HepG2 (cell line): Measurements from ENCODE around the gene USH2A.

ENCODE experiments used
- CTCF ChIP-seq: sonication (generic); formaldehyde crosslinking; IDR thresholded peaks from 2 replicates; pipeline ENCODE4 v1.5.0; 2020; ENCODE audit warnings: mild to moderate bottlenecking, missing genetic modification reagents, moderate library complexity
- EHMT2 ChIP-seq: fragments of 200-600 bp; sonication (generic); IDR thresholded peaks from 2 replicates; pipeline ENCODE4 v1.7.0; 2017; ENCODE audit warnings: antibody characterized with exemption, low read depth, low read length, borderline replicate concordance
- HNRNPK ChIP-seq: fragments of 200-400 bp; formaldehyde crosslinking; IDR thresholded peaks from 2 replicates; pipeline ENCODE4 v1.6.1; 2018; ENCODE audit warnings: low read length, low read depth, moderate library complexity, mild to moderate bottlenecking; ENCODE audit not compliant: poor library complexity, severe bottlenecking
- MEF2D ChIP-seq: sonication (generic); formaldehyde crosslinking; IDR thresholded peaks from 2 replicates; pipeline ENCODE4 v1.5.1; 2020; ENCODE audit warnings: mild to moderate bottlenecking, missing genetic modification reagents
- MYPOP ChIP-seq: sonication (generic); formaldehyde crosslinking; IDR thresholded peaks from 2 replicates; pipeline ENCODE4 v1.8.1; 2023; ENCODE audit warnings: mild to moderate bottlenecking, moderate library complexity, missing genetic modification reagents
- NONO ChIP-seq, 2 experiments: fragments of 450-650 bp in 1 of 2; sonication (generic) in 1 of 2; formaldehyde crosslinking in 1 of 2; IDR thresholded peaks in 1 of 2; conservative IDR thresholded peaks in 1 of 2; 2 replicates each; pipeline versions ENCODE4 v1.6.1 to v1.8.0; 2017 to 2022; ENCODE audit warnings: mild to moderate bottlenecking in 1 of 2, missing genetic modification reagents in 1 of 2, moderate library complexity in 1 of 2
- POLR2AphosphoS5 ChIP-seq: IDR thresholded peaks from 2 replicates; pipeline ENCODE4 v1.6.1; 2012; ENCODE audit warnings: low read depth, low read length
- TBP ChIP-seq: sonication (generic); formaldehyde crosslinking; IDR thresholded peaks from 2 replicates; pipeline ENCODE4 v1.5.0; 2020; ENCODE audit warnings: missing genetic modification reagents
- ZFP62 ChIP-seq: sonication (generic); formaldehyde crosslinking; IDR thresholded peaks from 2 replicates; pipeline ENCODE4 v1.4.0; 2020; ENCODE audit warnings: missing genetic modification reagents
- ZNF251 ChIP-seq: sonication (generic); formaldehyde crosslinking; IDR thresholded peaks from 2 replicates; pipeline ENCODE4 v1.9.0; 2021; ENCODE audit warnings: mild to moderate bottlenecking, missing genetic modification reagents
- ZNF34 ChIP-seq: sonication (generic); formaldehyde crosslinking; IDR thresholded peaks from 2 replicates; pipeline ENCODE4 v1.4.0; 2020; ENCODE audit warnings: mild to moderate bottlenecking, missing genetic modification reagents, borderline replicate concordance
- ZNF777 ChIP-seq: sonication (generic); formaldehyde crosslinking; IDR thresholded peaks from 2 replicates; pipeline ENCODE4 v1.4.0; 2020; ENCODE audit warnings: missing genetic modification reagents
- TF ChIP-seq, protein P1 (sequence below): sonication (generic); formaldehyde crosslinking; IDR thresholded peaks from 2 replicates; pipeline ENCODE4 v1.5.0; 2020; ENCODE audit warnings: mild to moderate bottlenecking, missing genetic modification reagents

GRCh38 chr1:216246577-216247203 is 176.6 kb downstream of the USH2A start:
- no peak for TF ChIP-seq TBP (CRISPR knock-in tag)
- TF ChIP-seq ZNF777: no peak
- TF ChIP-seq MYPOP (CRISPR knock-in tag): no peak
- TF ChIP-seq ZFP62 (CRISPR knock-in tag): no peak
- TF ChIP-seq MEF2D (CRISPR knock-in tag): no peak
- TF ChIP-seq CTCF (CRISPR knock-in tag): no peak
- no peak for TF ChIP-seq NONO (IDR thresholded peaks at IDR 0.05)
- TF ChIP-seq NONO (CRISPR knock-in tag; conservative IDR thresholded peaks at IDR 0.05): no peak
- no peak for TF ChIP-seq ZNF34
- no peak for TF ChIP-seq HNRNPK
- no peak for TF ChIP-seq ZNF251 (CRISPR knock-in tag)
- TF ChIP-seq, protein P1, sequence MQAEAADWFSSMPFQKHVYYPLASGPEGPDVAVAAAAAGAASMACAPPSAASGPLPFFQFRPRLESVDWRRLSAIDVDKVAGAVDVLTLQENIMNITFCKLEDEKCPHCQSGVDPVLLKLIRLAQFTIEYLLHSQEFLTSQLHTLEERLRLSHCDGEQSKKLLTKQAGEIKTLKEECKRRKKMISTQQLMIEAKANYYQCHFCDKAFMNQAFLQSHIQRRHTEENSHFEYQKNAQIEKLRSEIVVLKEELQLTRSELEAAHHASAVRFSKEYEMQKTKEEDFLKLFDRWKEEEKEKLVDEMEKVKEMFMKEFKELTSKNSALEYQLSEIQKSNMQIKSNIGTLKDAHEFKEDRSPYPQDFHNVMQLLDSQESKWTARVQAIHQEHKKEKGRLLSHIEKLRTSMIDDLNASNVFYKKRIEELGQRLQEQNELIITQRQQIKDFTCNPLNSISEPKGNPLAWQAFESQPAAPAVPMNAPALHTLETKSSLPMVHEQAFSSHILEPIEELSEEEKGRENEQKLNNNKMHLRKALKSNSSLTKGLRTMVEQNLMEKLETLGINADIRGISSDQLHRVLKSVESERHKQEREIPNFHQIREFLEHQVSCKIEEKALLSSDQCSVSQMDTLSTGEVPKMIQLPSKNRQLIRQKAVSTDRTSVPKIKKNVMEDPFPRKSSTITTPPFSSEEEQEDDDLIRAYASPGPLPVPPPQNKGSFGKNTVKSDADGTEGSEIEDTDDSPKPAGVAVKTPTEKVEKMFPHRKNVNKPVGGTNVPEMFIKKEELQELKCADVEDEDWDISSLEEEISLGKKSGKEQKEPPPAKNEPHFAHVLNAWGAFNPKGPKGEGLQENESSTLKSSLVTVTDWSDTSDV (CRISPR knock-in tag): no peak
- TF ChIP-seq EHMT2: no peak
- TF ChIP-seq POLR2AphosphoS5: no peak
